Stimulated activated CD8-positive, alpha-beta memory T cell treated with anti-CD3 and anti-CD28 coated beads, Interleukin-7, amount 100 ng/mL, for 24 hours (primary cell): Measurements from ENCODE around the gene SOAT2.
"Not testable (repeated sequence)": the region's sequence is repeated elsewhere in the genome, so short reads cannot be mapped to it uniquely, and the experiment has no call there.

ENCODE experiments used
- DNase-seq: peaks from one replicate; pipeline ENCODE4 v3.0.0-alpha.2; 2020; ENCODE audit warnings: low read depth

The SOAT2 gene

DNA sequence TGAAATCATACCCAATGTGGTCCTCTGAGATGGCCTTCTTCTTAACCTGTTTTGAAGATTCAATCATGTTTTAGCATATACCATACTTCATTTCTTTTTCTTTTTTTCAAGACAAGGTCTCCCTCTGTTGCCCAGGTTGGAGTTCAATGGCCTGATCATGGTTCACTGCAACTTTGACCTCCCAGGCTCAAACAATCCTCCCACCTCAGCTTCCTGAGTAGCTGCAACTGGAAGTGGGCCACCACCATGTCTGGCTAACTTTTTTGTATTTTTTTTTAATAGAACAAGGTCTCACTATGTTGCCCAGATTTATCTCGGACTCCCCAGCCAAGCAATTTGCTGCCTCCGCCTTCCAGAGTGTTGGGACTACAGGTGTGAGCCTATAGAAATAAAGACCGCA is 30.4 kb downstream of the SOAT2 start:
- no peak for DNase-seq

DNA sequence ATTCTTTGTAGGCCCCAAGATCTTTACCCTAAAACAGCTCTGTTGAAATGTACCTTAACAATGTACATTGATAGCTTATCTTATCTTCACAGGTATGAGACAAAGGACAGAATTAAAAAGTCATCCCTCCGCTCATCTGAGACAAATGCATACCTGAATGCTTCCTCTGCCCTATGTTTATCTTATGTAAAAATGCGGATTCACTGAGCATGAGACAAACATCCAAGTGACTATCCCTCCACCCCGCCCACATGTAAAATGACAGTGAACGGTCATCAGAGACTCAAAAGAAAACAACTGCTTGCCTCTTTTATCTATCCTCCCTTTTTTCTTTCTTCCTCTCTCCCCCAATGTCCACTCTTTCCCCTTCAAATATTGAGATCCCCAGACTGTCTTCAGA is 40.1 kb downstream of the SOAT2 start:
- no peak for DNase-seq

DNA sequence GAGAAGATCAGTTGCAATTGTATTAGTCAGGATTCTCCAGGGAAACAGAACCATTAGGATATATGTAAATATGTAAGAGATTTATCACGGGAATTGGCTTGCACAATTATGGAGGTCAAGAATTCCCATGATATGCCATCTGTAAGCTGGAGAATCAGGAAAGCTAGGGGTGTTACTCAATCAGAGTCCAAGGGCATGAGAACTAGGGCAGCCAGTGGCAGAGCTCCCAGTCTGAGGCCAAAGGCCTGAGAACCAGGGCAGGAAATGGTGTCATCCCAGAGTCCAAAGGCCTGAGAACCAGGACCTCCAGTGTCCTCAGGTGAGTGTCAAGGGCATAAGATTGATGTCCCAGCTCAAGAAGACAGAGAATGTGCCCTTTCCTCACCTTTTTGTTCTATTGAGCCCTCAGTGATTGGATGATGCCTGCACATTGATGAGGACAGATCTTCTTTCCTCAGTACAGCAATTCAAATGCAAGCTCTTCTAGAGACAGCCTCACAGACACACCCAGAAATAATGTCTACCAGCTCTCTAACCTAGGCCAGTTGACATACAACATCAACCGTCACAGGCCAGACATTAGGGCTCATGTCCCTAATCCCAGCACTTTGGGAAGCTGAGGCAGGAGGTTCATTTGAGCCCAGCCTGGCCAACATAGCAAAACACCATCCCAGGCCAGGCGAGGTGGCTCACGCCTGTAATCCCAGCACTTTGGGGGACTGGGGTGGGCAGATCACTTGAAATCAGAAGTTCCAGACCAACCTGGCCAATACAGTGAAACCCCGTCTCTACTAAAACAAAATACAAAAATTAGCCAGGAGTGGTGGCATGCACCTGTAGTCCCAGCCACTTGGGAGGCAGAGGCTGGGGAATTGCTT is 42.3 kb downstream of the SOAT2 start:
- DNase-seq = no peak

DNA sequence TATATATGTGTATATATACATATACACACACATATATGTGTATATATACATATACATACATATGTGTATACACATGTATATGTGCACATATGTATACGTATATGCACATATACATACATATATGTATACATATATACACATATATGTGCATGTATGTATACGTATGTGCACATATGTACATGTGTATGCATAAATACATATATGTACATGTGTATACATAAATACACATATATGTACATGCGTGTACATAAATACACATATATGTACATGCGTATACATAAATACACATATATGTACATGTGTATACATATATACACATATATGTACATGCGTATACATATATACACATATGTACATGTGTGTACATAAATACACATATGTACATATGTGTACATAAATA is 43.9 kb downstream of the SOAT2 start:
- no peak for DNase-seq

DNA sequence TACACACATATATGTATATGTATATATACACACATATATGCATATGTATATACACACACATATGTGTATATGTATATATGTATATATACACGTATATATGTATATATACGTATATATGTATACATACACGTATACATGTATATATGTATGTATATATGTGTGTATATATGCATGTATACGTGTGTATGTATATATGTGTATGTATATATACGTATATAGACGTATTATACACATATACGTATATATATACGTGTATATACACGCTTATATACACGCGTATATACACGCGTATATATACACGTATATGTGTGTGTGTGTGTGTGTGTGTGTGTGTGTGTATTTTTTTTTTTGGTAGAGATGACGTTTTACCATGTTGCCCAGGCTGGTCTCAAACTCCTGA is 44.4 kb downstream of the SOAT2 start:
- DNase-seq = no peak

DNA sequence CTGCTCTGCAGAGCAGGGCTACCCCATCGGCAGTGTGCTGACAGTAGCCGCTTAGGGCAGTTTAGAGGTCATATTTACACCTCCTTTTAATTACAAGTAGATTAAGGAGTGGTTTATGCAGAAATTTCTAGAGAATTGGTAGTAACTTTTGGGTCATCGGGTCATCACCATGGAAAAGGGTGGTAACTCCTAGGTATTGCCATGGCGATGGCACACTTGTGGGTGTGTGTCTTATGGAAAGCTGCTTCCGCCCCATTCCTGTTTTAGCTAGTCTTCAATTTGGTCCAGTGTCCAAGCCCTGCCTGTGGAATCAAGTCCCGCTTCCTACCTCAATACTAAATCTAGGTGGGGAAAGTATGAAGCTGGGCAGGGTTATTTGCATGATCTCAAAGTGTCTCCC is 47.8 kb downstream of the SOAT2 start:
- DNase-seq = no peak

DNA sequence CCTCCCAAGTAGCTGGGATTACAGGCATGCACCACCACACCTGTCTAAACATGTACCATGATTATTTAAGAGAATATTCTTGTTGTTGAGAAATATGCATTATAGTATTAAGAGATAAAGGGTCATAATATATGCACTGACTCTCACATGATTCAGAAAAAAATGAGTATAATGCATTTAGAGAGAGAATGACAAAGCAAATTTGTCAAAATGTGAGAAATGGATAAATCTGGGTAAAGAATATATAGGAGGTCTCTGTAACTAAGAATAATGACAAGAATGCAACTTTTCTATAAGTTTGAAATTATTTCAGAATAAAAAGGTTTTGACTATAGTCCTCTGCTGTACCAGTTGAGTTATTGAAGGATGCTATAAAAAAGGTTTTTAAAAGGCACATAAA is 49.1 kb downstream of the SOAT2 start:
- no peak for DNase-seq

DNA sequence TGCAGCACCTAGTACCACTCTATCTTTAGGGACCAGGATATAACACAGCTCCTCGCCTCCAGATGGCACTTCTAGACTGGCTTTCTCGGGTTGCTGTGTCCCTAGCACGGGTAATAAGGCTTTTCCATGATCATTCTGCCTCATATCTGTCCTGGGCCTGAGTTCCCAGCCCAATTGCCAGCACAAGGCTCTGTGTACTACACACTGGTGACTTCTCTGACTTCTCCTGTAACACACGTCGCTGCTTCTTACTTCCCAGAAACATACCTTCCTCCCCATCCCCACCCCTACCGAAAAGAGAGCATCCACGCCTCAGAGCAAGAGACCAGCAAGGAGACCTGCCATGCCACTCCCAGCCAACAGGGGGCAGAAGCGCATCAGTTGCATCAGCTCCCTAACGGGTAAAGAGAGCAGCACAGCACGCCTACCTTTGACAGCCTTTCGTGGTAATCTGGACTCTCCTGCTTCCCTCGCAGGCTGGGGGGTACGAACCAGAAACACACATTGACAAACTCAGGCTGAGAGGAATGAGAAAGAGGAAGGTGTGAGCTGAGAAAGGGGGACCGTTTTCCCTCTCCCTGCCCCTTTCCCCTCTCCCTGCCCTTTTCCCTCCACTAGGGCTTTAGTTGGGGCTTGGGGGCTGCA is 56.0 kb downstream of the SOAT2 start:
- peak; percentile 87 for DNase-seq

DNA sequence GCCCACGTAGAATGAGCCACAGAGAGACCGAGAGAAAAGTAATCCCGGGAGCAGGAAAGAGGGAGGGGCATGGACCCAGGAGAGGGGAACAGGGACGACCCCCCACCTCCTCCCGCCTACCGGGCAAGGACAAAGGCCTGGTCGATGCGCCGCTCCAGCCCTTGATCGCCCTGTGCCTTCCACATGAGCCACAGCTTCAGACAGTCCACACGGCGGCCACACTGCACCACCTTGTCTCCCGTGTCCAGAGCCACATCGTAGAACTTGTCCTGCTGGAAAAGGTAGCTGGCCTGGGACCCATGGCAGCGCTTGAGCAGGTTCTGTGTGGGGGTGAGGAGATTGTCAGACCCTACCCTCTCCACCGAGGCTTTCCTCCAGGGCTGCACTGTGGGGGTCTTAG is 56.7 kb downstream of the SOAT2 start:
- no peak for DNase-seq

DNA sequence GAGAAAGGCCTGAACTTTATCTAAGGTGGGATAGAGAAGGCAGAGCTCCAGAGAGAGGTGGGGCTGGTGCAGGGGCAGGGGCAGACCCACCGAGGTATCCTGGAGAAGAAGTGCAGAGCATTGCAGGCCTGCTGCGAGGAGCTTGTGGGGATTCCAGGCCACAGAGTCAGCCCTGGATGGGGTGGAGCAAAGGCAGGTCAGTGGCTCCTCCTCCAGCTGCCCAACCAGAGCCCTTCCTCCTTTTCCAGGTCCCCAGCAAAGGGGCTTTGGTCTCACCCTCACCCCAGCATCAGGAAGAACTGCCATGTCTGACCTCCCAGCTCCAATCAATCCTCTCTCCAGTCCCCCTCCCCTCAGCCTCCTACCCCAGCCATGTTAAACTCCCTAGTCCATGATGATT is 57.4 kb downstream of the SOAT2 start:
- no peak for DNase-seq

DNA sequence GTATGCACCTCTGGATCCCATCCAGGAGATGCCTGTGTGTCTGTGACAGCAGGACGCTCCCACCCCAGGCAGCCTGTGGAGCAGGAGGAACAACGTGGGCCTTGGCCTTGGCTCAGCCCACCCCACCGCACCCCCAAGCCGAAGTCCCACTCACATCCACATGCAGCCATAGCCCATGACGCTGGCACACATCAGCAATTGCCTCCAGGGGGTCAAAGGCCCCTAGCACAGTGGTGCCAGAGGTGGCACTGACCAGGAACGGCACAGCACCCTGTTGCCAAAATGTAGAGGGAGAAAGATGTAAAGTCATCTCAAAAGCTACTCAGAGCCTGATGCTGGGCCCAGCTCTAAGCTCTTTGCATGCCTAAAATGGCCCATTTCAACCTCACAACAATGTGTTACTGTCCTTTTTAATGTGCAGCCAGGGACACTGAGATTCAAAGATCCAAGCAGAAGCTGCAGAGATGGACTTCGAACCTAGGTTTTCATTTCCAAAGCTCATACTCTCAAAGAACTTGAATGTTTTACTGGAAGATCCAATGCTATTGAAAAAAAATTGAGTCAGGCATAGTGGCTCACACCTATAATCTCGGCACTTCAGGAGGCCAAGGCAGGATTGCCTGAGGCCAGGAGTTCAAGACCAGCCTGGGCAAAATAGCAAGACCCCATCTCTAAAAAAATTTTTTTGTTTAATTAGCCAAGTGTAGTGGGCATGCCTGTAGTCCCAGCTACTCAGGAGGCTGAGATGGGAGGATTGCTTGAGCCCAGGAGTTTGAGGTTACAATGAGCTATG is 58.0 kb downstream of the SOAT2 start:
- DNase-seq = no peak

DNA sequence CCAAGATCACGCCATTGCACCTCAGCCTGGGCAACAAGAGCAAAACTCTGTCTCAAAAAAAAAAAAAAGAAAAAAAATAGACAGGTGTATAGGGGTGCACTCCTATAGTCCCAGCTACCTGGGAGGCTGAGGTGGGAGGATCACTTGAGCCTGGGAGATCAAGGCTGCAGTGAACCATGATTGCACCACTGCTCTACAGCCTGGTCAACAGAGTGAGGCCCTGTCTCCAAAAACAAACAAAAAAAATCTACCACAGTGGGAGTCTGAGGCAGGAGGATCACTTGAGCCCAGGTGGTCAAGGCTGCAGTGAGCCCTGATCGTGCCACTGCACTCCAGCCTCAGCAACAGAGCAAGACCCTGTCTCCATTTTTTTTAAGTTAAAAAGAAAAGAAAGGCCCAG is 59.7 kb downstream of the SOAT2 start:
- DNase-seq = not testable (repeated sequence)

DNA sequence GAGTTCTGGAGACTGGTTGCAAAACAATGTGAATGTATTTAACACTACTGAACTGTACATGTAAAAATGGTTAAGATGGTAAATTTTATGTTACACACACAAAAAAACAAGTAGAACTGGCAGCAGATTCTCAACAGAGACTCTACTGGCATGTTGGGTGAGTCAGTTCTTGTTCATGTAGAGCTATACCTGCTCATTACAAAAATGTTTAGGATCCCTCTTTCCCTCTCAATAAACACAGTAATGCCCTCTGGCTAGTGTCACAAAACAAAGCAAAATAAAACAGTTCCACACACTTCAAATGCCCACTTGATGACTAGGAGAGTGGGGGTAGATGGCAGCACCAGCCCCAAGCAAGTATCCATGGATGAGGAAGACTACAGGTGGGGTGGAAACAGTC is 63.6 kb downstream of the SOAT2 start:
- DNase-seq = no peak

DNA sequence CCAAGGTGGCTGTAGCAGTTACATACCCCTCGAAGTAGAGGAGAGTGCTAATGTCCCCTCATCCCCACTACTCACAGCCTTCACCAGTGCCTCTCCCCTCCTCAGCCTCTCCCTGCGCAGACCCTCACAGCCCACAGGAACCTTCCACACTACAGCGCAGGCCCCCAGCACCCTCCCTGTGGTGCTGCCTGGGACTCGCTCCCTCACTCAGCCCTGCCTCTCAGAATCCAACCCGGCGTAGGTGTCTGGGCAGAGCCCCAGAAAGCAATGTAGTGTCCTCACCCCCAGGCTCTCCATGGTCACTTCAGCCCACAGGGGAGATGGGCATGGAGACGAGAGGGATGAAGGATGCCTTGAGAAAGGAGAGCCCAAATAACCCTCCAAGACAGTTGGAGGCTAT is 66.4 kb downstream of the SOAT2 start:
- DNase-seq = no peak

DNA sequence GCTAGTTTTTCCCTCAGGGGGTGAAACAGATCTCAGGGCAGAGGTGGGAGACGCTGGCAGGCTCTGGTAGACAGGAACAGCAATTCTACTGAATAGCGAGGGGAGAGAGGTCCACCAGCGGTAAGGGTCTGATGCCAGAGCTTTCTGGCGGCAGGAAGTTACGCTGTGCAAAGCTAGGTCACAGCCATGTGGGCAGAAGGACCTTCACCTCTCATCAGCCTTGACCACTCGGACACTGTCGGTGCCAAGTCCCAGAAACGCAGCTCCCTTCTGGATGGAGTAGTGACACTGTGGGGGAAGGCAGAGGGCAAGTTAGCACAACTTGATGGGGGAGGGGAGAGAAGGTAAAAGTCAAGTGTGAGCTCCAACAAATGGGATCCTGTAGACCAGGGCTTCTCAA is 66.9 kb downstream of the SOAT2 start:
- DNase-seq = no peak

DNA sequence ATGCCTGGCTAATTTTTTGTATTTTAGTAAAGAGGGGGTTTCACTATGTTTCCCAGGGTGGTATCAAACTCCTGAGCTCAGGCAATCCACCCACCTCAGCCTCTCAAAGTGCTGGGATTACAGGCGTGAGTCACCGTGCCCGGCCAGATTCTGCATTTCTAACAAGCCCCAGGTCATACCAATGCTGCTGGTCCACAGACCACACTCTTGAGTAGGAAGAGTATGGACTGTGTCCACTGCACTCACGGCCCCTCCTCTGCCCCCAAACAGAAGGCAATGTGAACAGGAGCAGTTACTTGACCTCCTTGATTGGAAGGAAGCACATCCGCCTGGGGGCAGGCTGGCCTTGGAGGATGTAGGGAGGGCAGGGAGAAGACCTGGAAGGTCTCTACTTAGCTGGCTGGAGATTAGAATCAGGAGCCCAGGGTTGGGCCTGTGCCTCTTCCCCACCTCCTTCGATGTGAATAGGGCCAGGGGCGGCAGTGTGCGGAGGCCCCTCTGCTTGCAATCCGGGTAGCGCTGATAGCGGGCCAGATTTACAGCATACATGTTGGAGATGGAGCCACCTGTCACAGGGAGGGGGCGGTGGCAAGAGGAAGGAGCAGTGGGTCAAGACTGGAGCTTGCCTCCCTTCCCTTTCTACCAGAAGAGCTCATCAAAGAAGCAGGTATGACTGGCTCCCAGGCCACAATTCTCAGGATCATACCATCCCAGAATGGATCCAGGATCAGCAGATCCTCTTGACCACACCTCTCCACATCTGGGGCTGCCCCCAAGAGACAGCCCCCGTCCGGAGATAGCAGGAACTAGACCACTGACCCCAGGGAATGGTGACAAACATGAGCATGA is 67.8 kb downstream of the SOAT2 start:
- DNase-seq = no peak

DNA sequence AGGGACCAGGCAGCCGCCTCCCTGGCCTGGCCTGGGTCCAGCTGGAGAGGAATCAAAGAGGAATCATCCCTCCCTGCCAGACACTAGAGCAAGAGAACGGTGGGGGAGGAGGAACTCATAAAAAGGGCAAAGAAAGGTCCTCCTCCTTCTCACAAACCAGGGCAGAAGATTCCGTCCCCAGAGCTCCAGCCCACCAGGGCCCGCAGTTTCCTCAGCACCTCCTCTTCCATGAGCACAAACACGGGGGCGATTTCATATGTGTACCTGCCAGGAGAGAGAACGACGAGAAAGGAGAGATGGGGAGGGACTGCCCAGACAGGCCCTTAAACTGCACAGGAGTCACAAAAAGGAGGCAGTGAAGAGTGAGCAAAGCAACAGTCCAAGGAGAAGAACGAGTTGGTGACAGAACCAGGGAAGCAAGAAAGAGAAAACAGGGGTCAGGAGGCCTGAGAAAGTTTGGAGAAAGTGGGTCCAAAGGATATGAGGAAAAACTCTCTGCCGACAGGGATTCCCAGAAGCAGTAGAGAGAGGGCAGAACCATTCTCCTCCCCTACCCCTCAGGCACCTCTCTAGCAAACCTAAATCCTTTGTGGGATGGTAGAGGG is 68.5 kb downstream of the SOAT2 start:
- DNase-seq = no peak

DNA sequence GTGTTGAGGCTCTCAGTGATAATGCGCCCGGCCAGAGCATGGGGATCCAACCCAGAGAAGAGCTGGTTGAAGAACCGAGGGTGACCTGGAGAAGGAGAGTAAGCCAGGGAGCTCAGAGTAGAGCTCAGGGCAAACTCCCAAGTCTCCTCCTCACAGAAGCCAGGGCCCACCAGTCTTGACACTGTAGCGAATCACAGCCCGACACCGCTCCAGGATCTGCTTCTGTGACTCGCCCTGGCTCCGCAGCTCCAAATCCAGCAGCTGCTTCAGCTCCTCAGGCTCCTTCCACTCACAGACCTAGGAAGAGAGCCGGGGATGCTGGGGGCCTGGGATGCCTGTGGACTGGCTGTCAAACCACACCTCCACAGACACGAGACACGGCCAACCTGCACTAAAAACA is 69.1 kb downstream of the SOAT2 start:
- DNase-seq = no peak

DNA sequence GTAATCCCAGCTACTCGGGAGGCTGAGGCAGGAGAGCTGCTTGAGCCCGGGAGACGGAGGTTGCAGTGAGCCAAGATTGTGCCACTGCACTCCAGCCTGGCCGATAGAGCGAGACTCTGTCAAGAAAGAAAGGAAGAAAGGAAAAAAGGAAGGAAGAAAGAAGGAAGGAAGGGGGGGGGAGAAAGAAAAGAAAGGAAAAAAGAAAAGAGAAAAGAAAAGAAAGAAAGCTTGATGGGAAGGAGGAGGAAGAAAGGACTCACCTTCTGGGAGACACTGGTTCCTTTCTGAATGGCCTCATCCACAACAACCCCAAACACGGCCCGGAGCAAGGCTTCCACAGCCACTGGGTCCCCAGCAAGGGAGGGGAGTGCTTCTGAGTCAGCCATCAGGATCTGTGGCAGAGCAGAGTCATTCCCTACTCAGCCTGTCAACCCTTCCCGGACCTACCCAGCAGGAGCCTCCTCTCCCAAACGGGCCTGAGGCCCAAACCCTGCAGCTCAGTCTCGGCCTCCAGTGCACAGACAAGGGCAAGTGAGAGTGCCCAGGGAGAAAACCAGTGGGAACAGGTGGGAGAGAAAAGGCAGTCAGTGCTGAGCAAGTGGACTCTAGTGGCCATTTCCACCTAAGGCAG is 69.9 kb downstream of the SOAT2 start:
- DNase-seq = no peak
